ENCODE measurements around the gene CABYR.

The CABYR gene

GRCh38 chr18:24189664-24190346 lies 50.9 kb downstream of the CABYR start:
- no peak for DNase-seq (ENCODE audit: low read depth in 2 of 2)

GRCh38 chr18:24190590-24190989 lies 51.7 kb downstream of the CABYR start:
- DNase-seq (ENCODE audit: low read depth in 2 of 2), result no peak

- DNase-seq (ENCODE audit: low read depth in 2 of 2), result no peak
These were observed 56.6 kb downstream of the CABYR start for GRCh38 chr18:24195296-24196053.

- no peak for DNase-seq (ENCODE audit: low read depth in 2 of 2)
These were observed 57.9 kb downstream of the CABYR start for GRCh38 chr18:24196764-24197163.

GRCh38 chr18:24197412-24197811 lies 58.5 kb downstream of the CABYR start:
- no peak for DNase-seq (ENCODE audit: low read depth in 2 of 2)

GRCh38 chr18:24198461-24198860 lies 59.6 kb downstream of the CABYR start:
- no peak for DNase-seq (ENCODE audit: low read depth in 2 of 2)

GRCh38 chr18:24199372-24199962 lies 60.6 kb downstream of the CABYR start:
- no peak for DNase-seq (ENCODE audit: low read depth in 2 of 2)

GRCh38 chr18:24200494-24201290 lies 61.8 kb downstream of the CABYR start:
- DNase-seq (ENCODE audit: low read depth in 2 of 2), result no peak

GRCh38 chr18:24201699-24202687 lies 63.1 kb downstream of the CABYR start:
- no peak for DNase-seq (ENCODE audit: low read depth in 2 of 2)

- DNase-seq (ENCODE audit: low read depth in 2 of 2), result no peak
These were observed 66.0 kb downstream of the CABYR start for GRCh38 chr18:24204904-24205303.

GRCh38 chr18:24208270-24209035 lies 69.6 kb downstream of the CABYR start:
- DNase-seq (ENCODE audit: low read depth in 2 of 2), result no peak

GRCh38 chr18:24209558-24209957 lies 70.7 kb downstream of the CABYR start:
- no peak for DNase-seq (ENCODE audit: low read depth in 2 of 2)

All from fibroblast of skin of left biceps (primary cell).